Mammary epithelial cell (primary cell): ENCODE results near the gene GADD45G.

ENCODE experiments used
- CTCF ChIP-seq, 2 donors: IDR thresholded peaks in 1 of 2; conservative IDR thresholded peaks in 1 of 2; 2 replicates each; pipeline ENCODE4 v1.5.1; 2011 to 2012; ENCODE audit warnings: inconsistent platforms in 2 of 2, low read length in 2 of 2, mild to moderate bottlenecking in 2 of 2, control low read depth in 1 of 2, low read depth in 1 of 2; ENCODE audit not compliant: insufficient read depth in 1 of 2; ENCODE audit errors: extremely low read depth in 1 of 2
- EZH2 ChIP-seq: IDR thresholded peaks from 2 replicates; pipeline ENCODE4 v1.6.1; 2012; ENCODE audit warnings: low read length, inconsistent platforms, borderline replicate concordance

DNA sequence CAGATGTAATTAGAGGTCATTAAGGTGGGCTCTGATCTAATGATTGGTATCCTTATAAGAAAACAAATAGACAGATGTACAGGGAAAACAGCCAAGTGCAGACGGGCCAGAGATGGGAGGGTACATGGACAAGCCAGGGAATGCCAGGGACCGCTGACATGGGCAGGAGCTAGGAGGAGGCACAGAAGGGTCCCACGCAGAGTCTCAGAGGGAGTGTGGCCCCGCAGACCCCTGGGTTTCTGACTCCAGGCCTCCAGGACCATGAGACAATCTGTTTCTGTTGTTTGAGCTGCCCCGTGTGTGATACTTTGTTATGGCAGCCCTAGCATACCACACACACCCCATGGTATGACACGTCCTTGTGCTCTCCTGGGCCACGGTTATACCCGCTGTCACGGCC lies 29.1 kb downstream of the GADD45G start:
- TF ChIP-seq CTCF (conservative IDR thresholded peaks at IDR 0.05 in 1 of 2, IDR thresholded peaks at IDR 0.05 in 1 of 2; ENCODE audit: extremely low read depth in 1 of 2, insufficient read depth in 1 of 2, low read depth in 1 of 2, low read length in 2 of 2) (no peak), EZH2 (no peak)
